ENCODE results near the gene TMEM119.

TMEM119 gene

GRCh38 chr12:108622421-108622820, 24.5 kb upstream of the TMEM119 start:
- no CpG with 5 or more reads among the region's 4 CpGs for WGBS, 2 donors (ENCODE audit: extremely low coverage in 2 of 2, insufficient read length in 2 of 2, insufficient replicate concordance in 1 of 2)
- Histone ChIP-seq H3K27ac (replicated peaks; ENCODE audit: low read length) (no peak overlapping the region), H3K4me2 (ENCODE audit: insufficient read depth, low read length, poor library complexity, severe bottlenecking) (no peak overlapping the region), H4K8ac (ENCODE audit: low read depth, low read length) (no peak overlapping the region), H3K4me3 (ENCODE audit: low read length in 2 of 2) (no peak overlapping the region), H2BK5ac (ENCODE audit: low read length) (no peak overlapping the region), H3K4ac (ENCODE audit: low read length) (no peak overlapping the region), H2AFZ (ENCODE audit: low read length) (peak overlapping the region; percentile 90), H3K9ac (ENCODE audit: low read depth, low read length, poor library complexity) (no peak overlapping the region), H3K14ac (ENCODE audit: low read length) (no peak overlapping the region), H2BK12ac (ENCODE audit: low read length) (no peak overlapping the region), H4K91ac (ENCODE audit: low read depth, low read length, poor library complexity) (no peak overlapping the region), H2BK120ac (ENCODE audit: low read depth, low read length) (peak overlapping the region; percentile 0), H3K18ac (ENCODE audit: low read length) (peak overlapping the region; percentile 33), H3K36me3 (replicated peaks in 1 of 2; ENCODE audit: control insufficient read depth in 2 of 2, insufficient read depth in 2 of 2, low read length in 2 of 2) (no peaks in the 10 kb centered on the region), H2AK5ac (ENCODE audit: low read depth, low read length) (no peak overlapping the region), H2BK15ac (ENCODE audit: low read length) (no peak overlapping the region), H3K79me1 (ENCODE audit: low read depth, low read length) (no peaks in the 10 kb centered on the region), H3K27me3 (ENCODE audit: control insufficient read depth in 3 of 3, insufficient read depth in 3 of 3, low read depth in 1 of 3, low read length in 3 of 3) (no peaks in the 10 kb centered on the region), H3K4me1 (ENCODE audit: control insufficient read depth in 2 of 2, insufficient read depth in 1 of 2, low read depth in 1 of 2, low read length in 2 of 2) (peaks cover 7 to 22% of the 10 kb centered on the region in 2 donors), H3K9me3 (replicated peaks in 1 of 2; ENCODE audit: control insufficient read depth in 2 of 2, insufficient read depth in 1 of 2, low read depth in 1 of 2, low read length in 2 of 2) (no peaks in the 10 kb centered on the region), H3K23ac (ENCODE audit: low read depth, low read length, poor library complexity) (no peak overlapping the region)
- no peak for DNase-seq (ENCODE audit: low spot score)

DNA sequence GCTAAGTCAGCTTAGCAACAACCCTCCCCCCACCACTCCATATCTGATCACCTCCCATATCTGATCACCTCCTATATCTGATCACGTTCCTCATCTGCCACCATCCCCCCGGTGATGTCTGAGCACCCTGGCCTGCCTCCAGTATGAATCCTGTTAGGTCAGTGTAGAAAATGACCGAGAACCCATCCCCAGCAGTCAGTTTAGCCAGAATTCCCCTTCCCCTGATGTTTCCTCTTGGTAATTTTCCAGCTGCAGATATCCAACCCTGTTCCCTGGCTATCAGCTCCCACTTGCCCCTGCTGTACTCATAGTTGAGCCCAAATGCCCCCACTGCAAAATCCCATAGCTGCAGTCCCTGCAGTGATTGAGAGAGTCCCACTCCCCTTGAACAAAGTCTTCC, 23.3 kb upstream of the TMEM119 start:
- H3K4me2 ChIP-seq (ENCODE audit: insufficient read depth, low read length, poor library complexity, severe bottlenecking), result no peak overlapping the region
- no peak overlapping the region for H2AK5ac ChIP-seq (ENCODE audit: low read depth, low read length)
- no peak overlapping the region for H3K9ac ChIP-seq (ENCODE audit: low read depth, low read length, poor library complexity)
- DNase-seq (ENCODE audit: low spot score), result no peak
- peaks cover 7 to 22% of the 10 kb centered on the region in 2 donors for H3K4me1 ChIP-seq (ENCODE audit: control insufficient read depth in 2 of 2, insufficient read depth in 1 of 2, low read depth in 1 of 2, low read length in 2 of 2)
- no peak overlapping the region for H3K23ac ChIP-seq (ENCODE audit: low read depth, low read length, poor library complexity)
- no peak overlapping the region for H3K4ac ChIP-seq (ENCODE audit: low read length)
- H3K9me3 ChIP-seq (replicated peaks in 1 of 2; ENCODE audit: control insufficient read depth in 2 of 2, insufficient read depth in 1 of 2, low read depth in 1 of 2, low read length in 2 of 2), result no peaks in the 10 kb centered on the region
- H3K4me3 ChIP-seq (ENCODE audit: low read length in 2 of 2), result no peak overlapping the region
- H2AFZ ChIP-seq (ENCODE audit: low read length), result no peak overlapping the region
- no peak overlapping the region for H2BK12ac ChIP-seq (ENCODE audit: low read length)
- H4K8ac ChIP-seq (ENCODE audit: low read depth, low read length), result no peak overlapping the region
- no peak overlapping the region for H3K27ac ChIP-seq (replicated peaks; ENCODE audit: low read length)
- H3K14ac ChIP-seq (ENCODE audit: low read length), result no peak overlapping the region
- H2BK120ac ChIP-seq (ENCODE audit: low read depth, low read length), result no peak overlapping the region
- H3K36me3 ChIP-seq (replicated peaks in 1 of 2; ENCODE audit: control insufficient read depth in 2 of 2, insufficient read depth in 2 of 2, low read length in 2 of 2), result no peaks in the 10 kb centered on the region
- H4K91ac ChIP-seq (ENCODE audit: low read depth, low read length, poor library complexity), result no peak overlapping the region
- no CpG with 5 or more reads among the region's 3 CpGs for WGBS, 2 donors (ENCODE audit: extremely low coverage in 2 of 2, insufficient read length in 2 of 2, insufficient replicate concordance in 1 of 2)
- no peaks in the 10 kb centered on the region for H3K27me3 ChIP-seq (ENCODE audit: control insufficient read depth in 3 of 3, insufficient read depth in 3 of 3, low read depth in 1 of 3, low read length in 3 of 3)
- no peak overlapping the region for H2BK5ac ChIP-seq (ENCODE audit: low read length)
- H3K18ac ChIP-seq (ENCODE audit: low read length), result no peak overlapping the region
- H3K79me1 ChIP-seq (ENCODE audit: low read depth, low read length), result no peaks in the 10 kb centered on the region
- no peak overlapping the region for H2BK15ac ChIP-seq (ENCODE audit: low read length)

DNA sequence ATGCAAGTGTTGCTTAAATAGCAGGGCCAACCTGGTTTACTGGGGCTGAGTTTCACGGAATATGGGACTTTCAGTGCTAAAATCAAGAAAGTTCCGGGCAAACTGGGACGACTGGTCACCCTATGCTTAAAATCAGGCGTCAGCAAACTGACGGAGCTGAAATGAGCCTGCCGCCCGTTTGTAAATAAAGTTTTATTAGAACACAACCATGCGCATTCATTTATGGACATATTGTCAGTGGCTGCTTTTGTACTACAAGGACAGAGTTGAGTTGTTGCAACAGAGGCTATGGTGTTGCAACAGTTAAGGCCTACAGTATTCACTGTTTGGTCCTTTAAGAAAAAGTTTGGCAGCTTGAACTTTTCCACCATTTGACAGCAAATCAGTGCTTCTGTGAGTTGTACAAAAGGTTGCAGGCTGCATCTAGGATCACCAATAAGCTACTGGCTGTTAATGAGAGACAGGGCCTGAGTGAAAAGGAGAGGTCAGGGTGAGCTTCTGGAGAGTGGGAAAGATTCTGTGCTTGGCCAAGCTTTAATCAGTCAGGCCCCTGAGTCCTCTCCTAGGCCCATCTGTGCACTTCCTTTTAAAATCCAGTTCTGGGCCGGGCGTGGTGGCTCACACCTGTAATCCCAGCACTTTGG, 22.5 kb upstream of the TMEM119 start:
- Histone ChIP-seq H3K9me3 (replicated peaks in 1 of 2; ENCODE audit: control insufficient read depth in 2 of 2, insufficient read depth in 1 of 2, low read depth in 1 of 2, low read length in 2 of 2) (peaks cover 0 to 4% of the 10 kb centered on the region in 2 donors), H3K4me1 (ENCODE audit: control insufficient read depth in 2 of 2, insufficient read depth in 1 of 2, low read depth in 1 of 2, low read length in 2 of 2) (peaks cover 7 to 22% of the 10 kb centered on the region in 2 donors), H3K79me1 (ENCODE audit: low read depth, low read length) (no peaks in the 10 kb centered on the region), H2BK15ac (ENCODE audit: low read length) (no peak overlapping the region), H4K8ac (ENCODE audit: low read depth, low read length) (no peak overlapping the region), H2BK12ac (ENCODE audit: low read length) (no peak overlapping the region), H3K27me3 (ENCODE audit: control insufficient read depth in 3 of 3, insufficient read depth in 3 of 3, low read depth in 1 of 3, low read length in 3 of 3) (no peaks in the 10 kb centered on the region), H3K27ac (replicated peaks; ENCODE audit: low read length) (no peak overlapping the region), H2AFZ (ENCODE audit: low read length) (peak overlapping the region; percentile 45), H3K36me3 (replicated peaks in 1 of 2; ENCODE audit: control insufficient read depth in 2 of 2, insufficient read depth in 2 of 2, low read length in 2 of 2) (no peaks in the 10 kb centered on the region), H3K23ac (ENCODE audit: low read depth, low read length, poor library complexity) (no peak overlapping the region), H2AK5ac (ENCODE audit: low read depth, low read length) (no peak overlapping the region), H3K4me3 (ENCODE audit: low read length in 2 of 2) (no peak overlapping the region), H3K4me2 (ENCODE audit: insufficient read depth, low read length, poor library complexity, severe bottlenecking) (no peak overlapping the region), H3K14ac (ENCODE audit: low read length) (no peak overlapping the region), H3K4ac (ENCODE audit: low read length) (no peak overlapping the region), H3K9ac (ENCODE audit: low read depth, low read length, poor library complexity) (no peak overlapping the region), H3K18ac (ENCODE audit: low read length) (no peak overlapping the region), H4K91ac (ENCODE audit: low read depth, low read length, poor library complexity) (no peak overlapping the region), H2BK120ac (ENCODE audit: low read depth, low read length) (no peak overlapping the region), H2BK5ac (ENCODE audit: low read length) (no peak overlapping the region)
- no CpG with 5 or more reads among the region's 10 CpGs for WGBS, 2 donors (ENCODE audit: extremely low coverage in 2 of 2, insufficient read length in 2 of 2, insufficient replicate concordance in 1 of 2)
- DNase-seq (ENCODE audit: low spot score), result no peak

- Histone ChIP-seq H3K18ac (ENCODE audit: low read length) (no peak overlapping the region), H3K4ac (ENCODE audit: low read length) (no peak overlapping the region), H3K36me3 (replicated peaks in 1 of 2; ENCODE audit: control insufficient read depth in 2 of 2, insufficient read depth in 2 of 2, low read length in 2 of 2) (no peaks in the 10 kb centered on the region), H3K27me3 (ENCODE audit: control insufficient read depth in 3 of 3, insufficient read depth in 3 of 3, low read depth in 1 of 3, low read length in 3 of 3) (no peaks in the 10 kb centered on the region), H3K23ac (ENCODE audit: low read depth, low read length, poor library complexity) (no peak overlapping the region), H3K79me1 (ENCODE audit: low read depth, low read length) (no peaks in the 10 kb centered on the region), H3K4me2 (ENCODE audit: insufficient read depth, low read length, poor library complexity, severe bottlenecking) (no peak overlapping the region), H3K9me3 (replicated peaks in 1 of 2; ENCODE audit: control insufficient read depth in 2 of 2, insufficient read depth in 1 of 2, low read depth in 1 of 2, low read length in 2 of 2) (peaks cover 0 to 4% of the 10 kb centered on the region in 2 donors), H2BK15ac (ENCODE audit: low read length) (no peak overlapping the region), H3K4me3 (ENCODE audit: low read length in 2 of 2) (no peak overlapping the region), H4K8ac (ENCODE audit: low read depth, low read length) (no peak overlapping the region), H3K4me1 (ENCODE audit: control insufficient read depth in 2 of 2, insufficient read depth in 1 of 2, low read depth in 1 of 2, low read length in 2 of 2) (peaks cover 7 to 22% of the 10 kb centered on the region in 2 donors), H2AK5ac (ENCODE audit: low read depth, low read length) (no peak overlapping the region), H3K9ac (ENCODE audit: low read depth, low read length, poor library complexity) (no peak overlapping the region), H2BK12ac (ENCODE audit: low read length) (no peak overlapping the region), H2AFZ (ENCODE audit: low read length) (no peak overlapping the region), H3K14ac (ENCODE audit: low read length) (no peak overlapping the region), H4K91ac (ENCODE audit: low read depth, low read length, poor library complexity) (no peak overlapping the region), H2BK120ac (ENCODE audit: low read depth, low read length) (no peak overlapping the region), H2BK5ac (ENCODE audit: low read length) (no peak overlapping the region), H3K27ac (replicated peaks; ENCODE audit: low read length) (no peak overlapping the region)
- WGBS, 2 donors (ENCODE audit: extremely low coverage in 2 of 2, insufficient read length in 2 of 2, insufficient replicate concordance in 1 of 2), result no CpG with 5 or more reads among the region's 14 CpGs
- DNase-seq (ENCODE audit: low spot score), result no peak
Measured at GRCh38 chr12:108619369-108620160, 21.7 kb upstream of the TMEM119 start.
